HG03575 (cell line): ENCODE measurements around the gene AGT.

Experiments used
- ATAC-seq: cut with Tn5 transposase; IDR thresholded peaks from one replicate; pipeline ENCODE4 v1.9.1; 2021; ENCODE audit not compliant: unreplicated experiment, insufficient number of reproducible peaks, low FRiP score; ENCODE audit errors: extremely low read depth

The AGT gene

GRCh38 chr1:230713915-230714764 is at the start of gene AGT:
Gene AGT, minus strand, starts transcription at chr1:230714122. Its CDS starts 3,299 bp downstream, at chr1:230710823.
- ATAC-seq = no peak

GRCh38 chr1:230761443-230762167 is 47.7 kb upstream of the AGT start:
- no peak for ATAC-seq

- no peak for ATAC-seq
Observed at GRCh38 chr1:230760360-230760827, 46.5 kb upstream of the AGT start.

- ATAC-seq = no peak
Observed at GRCh38 chr1:230759369-230760065, 45.6 kb upstream of the AGT start.

- no peak for ATAC-seq
Observed at GRCh38 chr1:230758709-230759368, 44.9 kb upstream of the AGT start.

- no peak for ATAC-seq
Observed at GRCh38 chr1:230757856-230758708, 44.2 kb upstream of the AGT start.

GRCh38 chr1:230754796-230755195 is 40.9 kb upstream of the AGT start:
- ATAC-seq = no peak

GRCh38 chr1:230753586-230754251 is 39.8 kb upstream of the AGT start:
- no peak for ATAC-seq

- no peak for ATAC-seq
Observed at GRCh38 chr1:230753191-230753585, 39.3 kb upstream of the AGT start.

- no peak for ATAC-seq
Observed at GRCh38 chr1:230752407-230752806, 38.5 kb upstream of the AGT start.

GRCh38 chr1:230750986-230751625 is 37.2 kb upstream of the AGT start:
- ATAC-seq = no peak

GRCh38 chr1:230750576-230750975 is 36.7 kb upstream of the AGT start:
- no peak for ATAC-seq

- ATAC-seq = no peak
Observed at GRCh38 chr1:230749635-230750034, 35.7 kb upstream of the AGT start.

- ATAC-seq = no peak
Observed at GRCh38 chr1:230749150-230749549, 35.2 kb upstream of the AGT start.

- ATAC-seq = no peak
Observed at GRCh38 chr1:230747890-230748800, 34.2 kb upstream of the AGT start.

- ATAC-seq = no peak
Observed at GRCh38 chr1:230747127-230747730, 33.3 kb upstream of the AGT start, which contains the start of gene CAPN9. Gene CAPN9, plus strand, starts transcription at chr1:230747388. Its CDS starts 109 bp downstream, at chr1:230747497.
